GM21786 (cell line): ENCODE measurements around the gene FAR2.
A peak's percentile ranks its signal among the peaks of the same experiment; 100 is the strongest.
"Not testable (repeated sequence)": the region's sequence is repeated elsewhere in the genome, so short reads cannot be mapped to it uniquely, and the experiment has no call there.

Source experiments
- ATAC-seq: cut with Tn5 transposase; IDR thresholded peaks from one replicate; pipeline ENCODE4 v1.9.1; 2021; ENCODE audit not compliant: unreplicated experiment

FAR2 gene

DNA sequence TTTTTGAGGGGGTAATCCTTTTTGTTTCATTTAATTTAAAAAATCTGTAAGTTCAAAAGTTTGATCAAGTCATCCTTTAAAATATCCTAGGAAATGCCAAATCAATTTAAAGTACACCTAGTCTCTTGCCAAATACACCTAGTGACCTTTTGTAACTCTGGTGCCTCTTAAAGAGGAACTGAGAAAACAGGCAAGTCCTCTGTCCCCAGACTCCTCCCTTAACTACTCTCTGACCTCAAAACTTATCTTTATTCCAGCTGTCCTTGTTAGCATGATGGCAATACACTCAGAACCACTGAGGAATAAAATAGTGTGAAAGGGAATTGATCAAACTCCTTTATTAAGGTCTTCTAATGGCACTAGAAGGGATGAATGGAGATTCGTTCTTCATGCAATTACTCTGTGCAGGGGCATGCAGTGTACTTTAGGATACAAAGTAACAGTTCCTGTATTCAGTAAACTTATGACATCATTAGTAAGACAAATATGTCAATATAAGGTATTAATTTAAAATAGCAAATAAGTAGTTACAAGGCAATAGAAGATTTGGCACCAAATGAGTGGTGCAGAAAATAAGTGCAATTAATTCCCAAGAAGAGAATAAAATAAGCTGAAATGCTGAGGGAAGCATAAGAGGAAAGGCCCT lies 3.3 kb downstream of the FAR2 start:
- ATAC-seq, result peak; percentile 81

DNA sequence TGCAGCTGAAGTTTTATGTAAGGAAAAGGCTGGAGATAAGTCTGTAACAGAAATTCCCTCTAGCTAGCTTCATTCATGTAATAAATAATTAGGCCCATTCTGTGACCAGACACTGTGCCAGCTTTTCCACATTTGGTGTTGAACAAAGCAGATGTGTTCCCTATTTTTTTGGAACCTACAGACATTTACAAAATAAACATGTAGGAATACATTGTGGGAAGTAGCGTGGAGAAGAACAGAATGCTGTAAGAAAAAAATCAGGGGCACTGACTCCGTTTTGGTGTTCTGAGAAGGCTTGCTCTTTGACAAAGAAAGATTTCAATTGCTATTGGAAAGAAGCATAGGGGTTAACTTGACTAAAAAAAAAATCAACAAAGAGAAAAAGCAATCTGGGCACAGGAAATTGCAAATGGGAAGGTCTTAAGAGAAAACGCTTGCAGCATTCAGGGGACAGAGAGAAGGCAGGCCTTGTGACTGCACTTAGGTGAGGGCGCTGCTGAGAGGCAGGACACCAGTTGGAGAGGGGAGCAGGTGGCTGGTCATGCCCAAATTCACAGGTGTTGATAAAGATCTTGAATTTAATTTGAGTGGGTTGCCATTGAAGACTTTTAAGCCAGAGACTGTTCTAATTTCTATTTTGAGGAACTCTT lies 4.0 kb downstream of the FAR2 start:
- ATAC-seq, result no peak

DNA sequence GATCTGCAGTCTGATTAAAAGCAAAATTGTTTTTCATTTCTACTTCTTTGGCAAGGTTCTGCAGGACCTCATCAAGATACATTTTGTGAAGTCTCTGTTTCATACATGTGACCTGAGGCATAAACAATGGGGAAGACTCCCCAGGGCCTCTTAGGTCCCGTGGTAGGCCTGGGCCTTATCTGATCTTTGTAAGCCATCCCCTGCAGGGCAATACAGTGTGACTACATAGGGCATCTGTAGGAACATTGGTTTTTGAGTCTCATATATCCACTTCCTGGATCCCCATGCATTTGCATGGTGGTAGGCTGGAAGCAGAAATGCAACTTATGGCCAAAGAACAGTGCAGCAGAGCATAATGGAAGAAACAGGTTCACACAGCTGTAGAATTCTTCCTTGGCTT lies 6.0 kb downstream of the FAR2 start:
- peak; percentile 62 for ATAC-seq

DNA sequence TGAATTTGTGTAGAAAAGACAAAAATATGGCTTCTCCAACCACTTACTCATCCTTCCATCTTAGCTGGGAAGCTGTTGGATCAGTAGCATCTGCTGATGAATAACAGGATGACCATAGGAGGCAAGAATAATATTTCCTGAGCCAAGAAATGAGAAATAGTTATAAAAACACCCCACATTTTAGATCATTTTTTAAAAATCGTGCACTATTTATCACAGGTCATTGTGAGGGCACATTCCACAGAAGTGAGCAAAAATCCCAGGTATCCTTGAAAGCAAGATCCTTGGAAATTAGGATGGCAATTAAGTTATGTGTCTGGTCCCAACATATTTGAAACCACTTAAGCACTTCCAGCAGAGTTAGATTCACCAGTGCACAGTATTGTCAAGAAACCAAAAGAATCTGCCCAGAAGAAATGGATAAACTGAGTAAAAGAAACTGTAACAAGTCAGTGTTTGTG lies 8.4 kb downstream of the FAR2 start:
- ATAC-seq, result no peak

DNA sequence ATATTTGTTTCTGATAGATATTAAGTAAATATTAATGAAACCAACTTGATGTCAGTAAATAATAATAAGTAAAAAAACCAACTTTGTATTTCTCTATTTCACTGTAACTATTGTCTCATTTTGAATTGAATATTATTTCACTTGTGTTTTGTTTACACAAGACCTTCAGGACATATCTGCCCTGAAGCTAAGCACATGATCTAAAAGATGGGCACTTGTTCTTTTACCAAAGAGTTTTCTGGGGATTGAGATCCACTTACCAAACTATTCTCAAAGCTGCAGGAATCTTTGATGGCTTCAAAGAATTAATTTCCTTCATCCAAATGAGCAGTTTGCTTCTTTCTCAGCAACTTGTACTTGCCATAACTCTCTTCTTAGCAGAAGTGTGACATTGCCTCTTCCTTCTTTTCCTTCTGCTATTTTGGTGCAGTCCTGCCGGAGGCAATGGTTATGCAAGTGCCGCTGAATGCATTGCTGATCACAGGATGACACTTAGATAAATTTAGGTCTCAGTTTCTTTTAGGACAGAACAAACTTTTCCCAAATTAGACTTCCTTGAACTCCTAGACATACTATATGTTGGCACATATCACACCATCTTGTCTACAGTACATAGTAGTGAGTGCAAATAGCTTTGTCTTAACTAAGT lies 9.2 kb downstream of the FAR2 start:
- ATAC-seq, result no peak

DNA sequence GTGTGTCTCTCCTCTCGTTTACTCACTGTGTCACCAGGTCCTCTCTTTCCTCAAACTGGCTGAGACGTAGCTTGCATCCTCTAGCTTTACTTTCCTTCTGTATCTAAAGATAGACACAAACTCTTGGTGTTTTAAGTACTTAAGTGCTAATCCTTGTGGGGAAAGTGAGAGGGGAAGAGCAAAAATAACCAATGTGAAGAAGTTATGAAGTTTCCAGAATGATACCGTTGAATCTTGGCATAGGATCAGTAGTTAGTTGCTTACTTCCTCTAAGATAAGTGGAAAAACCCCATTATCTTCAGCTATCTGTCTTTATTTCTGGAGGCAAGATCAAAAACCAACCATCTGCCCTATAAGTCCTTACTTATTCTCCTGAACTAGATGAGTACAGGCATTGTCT lies 10.6 kb downstream of the FAR2 start:
- no peak for ATAC-seq

DNA sequence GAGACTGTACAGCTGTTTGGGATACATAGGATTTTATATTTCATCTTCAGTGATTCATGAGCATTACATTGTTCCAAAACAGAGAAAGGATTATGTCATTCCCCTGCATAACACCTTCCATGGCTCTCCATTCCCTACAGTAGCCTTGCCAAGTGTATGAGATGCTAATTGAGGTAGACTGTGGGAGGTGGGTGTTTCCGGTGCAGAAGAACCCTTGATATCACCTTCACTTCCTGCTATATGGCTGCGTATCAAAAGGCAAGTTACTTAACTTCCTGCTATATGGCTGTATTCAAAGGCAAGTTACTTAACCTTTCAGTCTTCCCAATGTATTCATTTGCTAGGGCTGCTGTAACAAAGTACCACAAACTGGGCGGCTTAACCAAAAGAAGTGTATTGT lies 11.2 kb downstream of the FAR2 start:
- ATAC-seq, result no peak

DNA sequence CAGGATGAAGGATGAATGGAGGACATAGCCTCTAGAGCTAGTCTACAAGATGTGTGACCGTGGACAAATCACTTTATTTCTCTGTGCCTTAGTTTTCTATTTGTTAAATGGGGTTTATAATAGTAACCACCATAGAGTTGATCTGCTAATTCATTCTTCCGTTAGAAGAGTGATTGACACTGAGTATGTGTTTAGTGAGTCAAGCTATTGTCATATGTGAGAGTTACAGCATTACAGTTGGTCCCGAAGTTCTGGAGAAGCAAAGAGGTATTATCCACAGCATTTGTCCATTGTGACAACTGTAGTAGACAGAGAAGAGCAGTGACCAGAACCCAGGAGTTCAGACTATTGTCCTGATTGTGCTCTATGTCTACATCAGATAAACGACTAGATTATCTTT lies 14.1 kb downstream of the FAR2 start:
- no peak for ATAC-seq

DNA sequence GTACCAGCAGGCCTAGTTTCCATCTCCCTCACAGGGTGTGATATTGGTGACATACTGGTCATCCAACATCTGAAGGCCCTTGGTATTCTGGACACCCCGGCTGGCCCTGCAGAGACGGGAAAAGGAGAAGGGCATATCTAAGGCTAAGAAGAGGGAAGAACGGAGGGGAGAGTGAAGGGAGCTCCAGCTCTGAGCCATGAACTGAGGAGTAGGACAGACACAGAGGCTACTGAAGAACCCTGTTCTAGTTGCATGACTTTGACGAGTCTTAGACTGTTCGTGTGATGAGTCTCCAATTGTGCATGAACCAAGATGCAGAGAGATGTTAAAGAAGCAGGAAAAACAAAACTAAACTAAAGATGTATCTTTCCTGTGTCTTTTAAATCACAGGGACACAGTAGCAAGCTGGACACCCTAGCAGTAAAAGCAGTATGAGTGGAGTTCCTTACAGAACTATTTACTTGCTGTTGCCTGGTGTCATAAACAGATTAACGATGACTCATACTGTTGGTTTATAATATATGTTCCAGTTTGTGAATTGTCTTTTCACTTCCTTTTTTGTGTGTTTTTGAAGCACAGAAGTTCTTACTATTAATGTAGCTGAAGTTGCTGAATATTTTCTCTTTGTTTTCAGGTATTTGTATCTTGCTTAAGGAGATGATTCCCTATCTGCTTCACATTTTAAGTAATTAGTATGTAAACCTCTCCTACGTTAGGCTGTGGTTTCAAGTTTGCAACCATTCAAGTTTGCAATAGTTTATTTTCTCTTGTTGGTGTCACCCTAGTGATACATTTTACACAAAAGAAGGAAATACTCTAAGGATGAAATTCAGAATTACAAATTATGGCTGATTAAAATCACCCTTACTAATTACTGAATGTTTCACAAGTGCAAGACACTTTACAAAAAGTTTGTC lies 15.7 kb downstream of the FAR2 start:
- ATAC-seq, result peak; percentile 100

DNA sequence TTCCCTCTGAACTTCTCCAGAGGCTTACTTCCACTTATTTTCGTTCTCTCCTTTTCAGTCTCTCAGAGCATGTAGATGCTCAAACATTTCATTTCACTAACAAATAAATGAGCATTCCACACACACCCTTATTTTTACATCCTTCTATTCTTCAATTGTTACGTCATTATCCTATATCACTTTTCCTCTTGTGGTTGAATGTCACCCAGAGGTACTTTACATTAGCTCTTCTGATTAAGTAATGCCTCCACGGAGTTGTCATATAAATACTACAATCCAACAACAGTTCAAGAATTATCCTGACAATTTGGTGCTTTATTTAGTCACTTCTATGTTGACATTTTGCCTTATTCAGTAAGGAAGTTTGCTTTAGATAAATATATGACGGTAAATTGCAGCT lies 18.4 kb downstream of the FAR2 start:
- ATAC-seq, result no peak

DNA sequence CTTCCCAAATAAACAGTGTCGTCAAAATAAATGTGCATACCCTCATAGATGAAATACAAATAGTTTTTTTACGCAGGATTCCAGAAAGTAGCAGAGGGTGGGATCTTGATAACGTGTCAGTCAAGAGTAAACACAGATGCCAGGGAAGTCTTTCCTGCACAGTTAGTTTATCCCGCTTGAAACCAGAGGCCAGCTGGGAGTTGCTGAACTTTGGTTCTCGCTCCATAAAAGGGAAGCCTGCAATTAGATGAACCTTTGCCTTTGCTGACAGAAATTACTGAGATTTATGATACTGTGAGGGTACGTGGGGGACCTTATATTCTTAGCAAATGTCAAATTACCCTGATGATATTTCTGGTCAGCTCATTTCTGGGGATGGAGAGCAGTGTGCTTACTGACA lies 18.9 kb downstream of the FAR2 start:
- ATAC-seq, result no peak

DNA sequence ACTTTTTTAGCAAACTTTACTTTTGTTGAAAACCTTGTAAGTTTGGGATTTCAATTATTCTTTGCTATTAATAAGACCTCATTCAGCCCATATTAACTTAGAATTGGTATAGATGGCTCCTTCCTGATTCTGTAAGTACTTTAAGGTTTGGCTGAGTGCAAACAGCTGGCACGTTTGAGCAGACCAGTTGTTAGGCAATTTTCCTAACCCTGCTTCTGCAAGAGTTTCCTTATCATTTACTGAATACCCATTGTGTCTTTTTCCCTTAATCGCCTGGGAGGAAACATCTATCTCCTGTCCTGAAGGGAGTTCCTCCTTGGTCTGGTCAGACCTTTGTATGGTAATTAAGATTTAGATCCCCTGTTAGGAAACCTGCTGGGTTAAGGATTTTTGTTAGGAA lies 20.9 kb downstream of the FAR2 start:
- ATAC-seq, result not testable (repeated sequence)

DNA sequence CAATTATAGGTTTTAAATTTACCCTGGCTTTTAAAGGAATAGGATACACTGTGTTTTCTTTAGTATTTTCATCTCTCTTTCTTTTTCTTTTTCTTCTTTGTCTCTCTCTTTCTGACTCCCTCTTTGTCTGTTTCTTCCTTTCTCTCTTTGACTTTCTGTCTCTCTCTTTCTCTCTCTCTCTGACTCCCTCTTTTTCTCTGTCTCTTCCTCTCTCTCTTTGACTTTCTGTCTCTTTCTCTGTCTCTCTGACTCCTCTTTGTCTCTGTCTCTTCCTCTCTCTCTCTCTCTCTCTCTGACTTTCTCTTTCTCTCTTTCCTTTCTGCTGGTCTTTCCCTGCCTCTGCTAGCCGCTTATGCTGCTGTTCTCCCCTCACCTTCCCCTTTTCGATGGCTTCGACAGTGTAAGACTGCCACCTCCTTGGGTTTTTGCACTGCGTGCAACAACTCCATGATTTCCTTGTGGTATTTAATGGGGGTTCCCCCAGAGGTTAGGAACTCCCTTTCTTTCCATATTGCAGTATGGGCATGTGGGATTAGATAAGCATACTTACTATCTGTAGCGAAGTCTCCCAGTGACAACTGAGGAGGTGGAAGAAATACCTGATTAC lies 21.5 kb downstream of the FAR2 start:
- ATAC-seq, result not testable (repeated sequence)

DNA sequence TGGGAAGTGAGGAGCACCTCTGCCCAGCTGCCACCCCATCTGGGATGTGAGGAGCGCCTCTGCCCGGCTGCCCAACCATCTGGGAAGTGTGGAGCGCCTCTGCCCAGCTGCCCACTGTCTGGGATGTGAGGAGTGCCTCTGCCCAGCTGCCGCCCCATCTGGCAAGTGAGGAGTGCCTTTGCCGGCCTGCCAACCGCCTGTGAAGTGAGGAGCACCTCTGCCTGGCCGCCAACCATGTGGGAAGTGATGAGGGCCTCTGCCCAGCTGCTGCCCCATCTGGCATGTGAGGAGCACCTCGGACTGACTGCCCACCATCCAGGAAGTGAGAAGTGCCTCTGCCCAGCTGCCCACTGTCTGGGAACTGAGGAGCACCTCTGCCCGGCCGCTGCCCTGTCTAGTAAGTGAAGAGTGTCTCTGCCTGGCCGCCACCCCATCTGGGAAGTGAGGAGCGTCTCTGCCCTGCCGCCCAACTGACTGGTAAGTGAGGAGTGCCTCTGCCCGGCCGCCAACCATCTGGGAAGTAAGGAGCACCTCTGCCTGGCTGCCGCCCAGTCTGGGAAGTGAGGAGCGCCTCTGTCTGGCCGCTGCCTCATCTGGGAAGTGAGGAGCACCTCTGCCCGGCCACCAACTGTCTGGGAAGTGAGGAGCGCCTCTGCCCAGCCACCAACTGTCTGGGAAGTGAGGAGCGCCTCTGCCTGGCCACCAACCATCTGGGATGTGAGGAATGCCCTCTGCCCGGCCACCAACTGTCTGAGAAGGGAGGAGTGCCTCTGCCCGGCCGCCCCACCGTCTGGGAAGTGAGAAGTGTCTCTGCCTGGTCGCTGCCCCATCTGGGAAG lies 22.6 kb downstream of the FAR2 start:
- no peak for ATAC-seq

DNA sequence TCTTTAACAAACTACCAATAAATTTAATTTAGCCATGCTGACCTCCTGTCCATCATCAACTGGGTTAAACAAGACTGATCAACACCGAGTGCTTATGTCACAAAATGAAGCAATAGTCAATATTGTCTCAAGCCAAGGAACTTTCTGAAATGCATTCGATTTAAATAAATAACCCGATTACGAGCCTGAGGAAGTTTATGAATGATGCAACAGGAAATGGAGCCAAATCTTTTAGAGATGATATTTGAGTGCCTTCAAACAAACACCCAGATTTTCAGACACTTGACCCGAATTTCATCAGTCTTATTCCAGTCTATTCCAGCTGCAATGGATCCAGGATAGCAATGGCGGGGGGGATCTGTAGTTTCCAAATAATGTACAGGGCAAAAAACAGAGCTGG lies 27.9 kb downstream of the FAR2 start:
- no peak for ATAC-seq

DNA sequence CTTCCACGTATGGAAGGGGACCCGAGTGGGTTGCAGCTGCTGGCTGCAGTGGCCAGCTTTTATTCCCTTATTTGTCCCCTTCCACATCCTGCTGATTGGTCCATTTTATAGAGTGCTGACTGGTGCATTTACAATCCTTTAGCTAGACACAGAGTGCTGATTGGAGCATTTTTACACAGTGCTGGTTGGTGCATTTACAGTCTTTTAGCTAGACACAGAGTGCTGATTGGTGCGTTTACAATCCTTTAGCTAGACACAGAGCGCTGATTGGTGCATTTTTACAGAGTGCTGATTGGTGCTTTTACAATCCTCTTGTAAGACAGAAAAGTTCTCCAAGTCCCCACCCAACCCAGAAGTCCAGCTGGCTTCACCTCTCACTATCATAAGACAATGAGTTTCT lies 33.2 kb downstream of the FAR2 start:
- ATAC-seq, result not testable (repeated sequence)

DNA sequence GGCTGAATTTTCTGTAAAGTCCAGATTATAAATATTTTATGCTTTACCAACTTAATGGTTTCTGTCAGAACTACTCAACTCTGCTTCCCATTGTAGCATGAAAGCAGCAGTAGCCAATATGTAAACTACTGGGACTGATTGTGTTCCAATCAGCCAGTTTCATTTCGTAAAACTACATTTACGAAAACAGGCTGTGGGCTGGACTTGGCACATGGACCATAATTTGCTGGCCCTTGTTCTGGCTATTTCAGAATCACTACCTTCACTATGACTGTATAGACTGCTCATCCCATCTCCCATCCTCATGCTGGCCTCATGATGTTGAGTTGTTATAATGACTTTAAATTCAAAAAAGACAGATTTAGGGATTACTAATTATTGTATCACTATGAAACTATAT lies 38.7 kb downstream of the FAR2 start:
- no peak for ATAC-seq

DNA sequence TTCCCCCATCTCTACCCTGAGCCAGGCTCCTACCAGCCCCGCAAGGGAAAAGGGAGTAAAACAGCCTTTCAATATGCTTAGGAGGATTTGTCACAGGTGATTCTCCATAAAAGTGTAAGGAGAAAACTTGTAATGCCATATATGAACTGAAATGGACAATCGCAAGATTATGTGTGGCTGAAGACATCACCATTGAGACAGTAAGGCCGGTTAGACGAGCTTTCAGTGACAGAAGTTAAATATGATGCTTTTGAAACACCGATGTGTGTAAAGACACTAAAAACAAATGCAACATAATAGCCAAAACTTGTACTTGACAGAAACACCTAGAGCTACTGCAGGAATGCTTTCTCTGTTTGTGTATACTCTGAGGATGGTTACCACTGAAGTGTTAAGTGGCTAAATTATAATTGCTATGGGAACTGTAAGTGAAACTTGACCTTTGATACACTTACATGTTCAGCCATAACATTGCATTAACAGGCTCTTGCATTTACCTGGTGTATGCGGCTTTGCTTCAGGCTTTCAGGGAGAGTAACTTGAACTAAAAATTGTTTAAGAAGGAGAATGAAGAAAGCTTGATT lies 42.3 kb downstream of the FAR2 start:
- ATAC-seq, result no peak

DNA sequence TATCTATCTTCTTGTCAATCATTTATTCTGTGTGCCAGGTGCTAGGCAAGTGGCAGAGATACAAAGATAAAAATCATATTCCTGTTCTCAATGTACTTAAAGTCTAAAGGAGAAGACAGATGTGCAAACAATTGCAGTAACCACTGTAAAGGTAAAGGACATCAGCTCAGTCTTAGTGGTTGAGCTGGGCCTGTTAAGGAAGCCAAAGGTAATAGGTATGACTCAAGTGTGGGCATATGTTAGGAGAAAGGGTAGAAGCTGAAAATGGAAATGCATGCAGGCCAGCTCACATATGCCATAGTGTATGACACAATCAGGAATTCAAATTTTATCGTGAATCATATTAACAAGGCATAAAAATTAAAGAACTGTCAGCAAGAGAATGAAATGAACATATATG lies 49.8 kb downstream of the FAR2 start:
- ATAC-seq, result no peak

DNA sequence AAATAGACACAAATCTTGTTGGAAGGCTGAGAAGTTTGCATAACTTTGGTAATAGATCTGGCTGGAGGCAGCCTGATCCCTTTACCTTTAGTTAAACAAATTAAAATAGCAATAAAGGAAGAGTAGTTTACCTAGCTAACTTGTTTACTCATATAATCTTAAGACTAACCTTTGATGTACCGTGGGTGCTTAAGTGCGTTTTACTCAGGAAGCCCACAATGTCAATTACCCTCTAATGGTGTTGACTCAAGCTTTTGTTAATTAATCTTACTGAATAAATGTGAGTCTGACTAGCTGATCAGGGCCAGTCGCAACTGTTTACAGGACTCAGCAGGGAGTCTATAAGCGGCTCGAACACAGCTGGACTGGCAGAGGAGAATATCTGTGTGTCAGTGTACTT lies 51.5 kb downstream of the FAR2 start:
- ATAC-seq, result no peak
